Colonic mucosa (tissue), 4 donors: ENCODE results near the gene ARHGAP42. TPM values are rescaled to one million over a fixed set of nuclear protein-coding genes. Genes with fewer than 3 reads are reported as not detected.

ENCODE experiments used
- DNase-seq: peaks from one replicate; pipeline ENCODE4 v3.0.0-alpha.2; 2020
- H3K27ac ChIP-seq: fragments of 200-600 bp; one replicate; pipeline ENCODE4 v1.8.0; 2021
- H3K27me3 ChIP-seq: fragments of 200-600 bp; one replicate; pipeline ENCODE4 v1.8.0; 2021
- H3K36me3 ChIP-seq: fragments of 200-600 bp; one replicate; pipeline ENCODE4 v1.8.0; 2021
- H3K4me1 ChIP-seq: fragments of 200-600 bp; one replicate; pipeline ENCODE4 v1.8.0; 2021; ENCODE audit warnings: mild to moderate bottlenecking
- H3K4me3 ChIP-seq: fragments of 200-600 bp; one replicate; pipeline ENCODE4 v1.8.0; 2021
- H3K9ac ChIP-seq, 2 donors: one replicate each; pipeline ENCODE4 v1.7.0; 2013; ENCODE audit warnings: control low read depth in 2 of 2, low read depth in 2 of 2, low read length in 2 of 2
- H3K9me3 ChIP-seq: fragments of 200-600 bp; one replicate; pipeline ENCODE4 v1.8.0; 2021
- intact Hi-C: fragments of 100-400 bp; cut with DNase I; formaldehyde crosslinking; loops from one replicate; pipeline ENCODE4 v1.14.1; 2022
- total RNA-seq, 2 donors: library from RNA; stranded (reverse); fragmentation: NEBNext Ultra II Directional in 1 of 2; extraction: Animal tissue kit (Norgen Biotek cat#: 25700) in 1 of 2; gene quantifications; one replicate each; pipeline ENCODE4 v1.2.1, GENCODE V29; 2021
- TF ChIP-seq, protein P1 (sequence below): fragments of 200-600 bp; IDR thresholded peaks from one replicate; pipeline ENCODE4 v1.8.0; 2022; ENCODE audit warnings: antibody characterized with exemption, mild to moderate bottlenecking
- donor health status: healthy.
- donor health status: DM: no; HTN: no; CAD: no.
- donor health status: DM: no; HTN: no; CAD: no.

ARHGAP42 gene
- total RNA-seq, 2 donors from 2014 or later, result 13.4 to 15.9 TPM

DNA sequence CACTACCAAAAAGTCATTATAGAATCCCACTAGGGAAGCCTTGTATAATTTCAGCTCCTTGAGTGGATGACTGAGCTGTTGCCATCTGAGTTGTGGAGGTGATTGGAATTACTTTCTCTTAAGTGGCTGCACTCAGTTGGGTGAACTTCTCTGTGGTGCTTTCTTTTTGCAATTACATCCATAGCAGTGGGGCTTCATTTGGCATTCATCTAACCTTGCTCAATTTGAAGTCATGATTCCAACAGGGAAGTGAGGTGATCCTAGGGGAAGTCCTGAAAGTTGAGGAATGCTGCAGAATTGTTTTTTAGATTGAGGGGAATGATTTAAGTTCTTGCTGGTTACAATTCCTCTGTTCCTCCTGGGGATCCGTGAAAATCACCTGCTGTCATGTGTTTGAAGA, 39.6 kb downstream of the ARHGAP42 start:
- Histone ChIP-seq H3K27ac (no peak overlapping the region), H3K36me3 (no peaks in the 10 kb centered on the region), H3K4me3 (no peak overlapping the region), H3K27me3 (no peaks in the 10 kb centered on the region), H3K9me3 (no peaks in the 10 kb centered on the region), H3K4me1 (no peaks in the 10 kb centered on the region), H3K9ac (no peak overlapping the region)
- TF ChIP-seq, protein P1, sequence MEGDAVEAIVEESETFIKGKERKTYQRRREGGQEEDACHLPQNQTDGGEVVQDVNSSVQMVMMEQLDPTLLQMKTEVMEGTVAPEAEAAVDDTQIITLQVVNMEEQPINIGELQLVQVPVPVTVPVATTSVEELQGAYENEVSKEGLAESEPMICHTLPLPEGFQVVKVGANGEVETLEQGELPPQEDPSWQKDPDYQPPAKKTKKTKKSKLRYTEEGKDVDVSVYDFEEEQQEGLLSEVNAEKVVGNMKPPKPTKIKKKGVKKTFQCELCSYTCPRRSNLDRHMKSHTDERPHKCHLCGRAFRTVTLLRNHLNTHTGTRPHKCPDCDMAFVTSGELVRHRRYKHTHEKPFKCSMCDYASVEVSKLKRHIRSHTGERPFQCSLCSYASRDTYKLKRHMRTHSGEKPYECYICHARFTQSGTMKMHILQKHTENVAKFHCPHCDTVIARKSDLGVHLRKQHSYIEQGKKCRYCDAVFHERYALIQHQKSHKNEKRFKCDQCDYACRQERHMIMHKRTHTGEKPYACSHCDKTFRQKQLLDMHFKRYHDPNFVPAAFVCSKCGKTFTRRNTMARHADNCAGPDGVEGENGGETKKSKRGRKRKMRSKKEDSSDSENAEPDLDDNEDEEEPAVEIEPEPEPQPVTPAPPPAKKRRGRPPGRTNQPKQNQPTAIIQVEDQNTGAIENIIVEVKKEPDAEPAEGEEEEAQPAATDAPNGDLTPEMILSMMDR, result no peak
- no peak for DNase-seq
- intact Hi-C loops, result no loop called here

DNA sequence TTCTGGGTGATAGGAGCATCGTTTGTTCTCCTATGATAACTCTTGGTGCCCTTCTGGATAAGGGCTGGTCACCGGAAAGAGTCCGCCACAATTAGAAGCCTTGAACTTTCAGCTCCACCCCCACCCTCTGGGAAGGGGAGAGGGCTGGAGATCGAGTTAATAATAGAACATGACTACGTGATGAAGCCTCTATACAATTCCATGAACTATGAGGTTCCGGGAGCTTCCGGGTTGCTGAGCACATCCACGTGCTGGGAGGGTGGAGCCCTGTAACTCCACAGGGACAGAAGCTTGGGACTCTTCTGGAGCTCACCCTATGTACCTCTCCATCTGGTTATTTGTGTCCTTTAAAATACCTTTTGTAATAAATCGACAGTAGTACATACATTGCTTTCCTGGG, 40.3 kb downstream of the ARHGAP42 start:
- Histone ChIP-seq H3K27me3 (no peaks in the 10 kb centered on the region), H3K9me3 (no peaks in the 10 kb centered on the region), H3K4me3 (no peak overlapping the region), H3K27ac (no peak overlapping the region), H3K9ac (no peak overlapping the region), H3K36me3 (no peaks in the 10 kb centered on the region), H3K4me1 (no peaks in the 10 kb centered on the region)
- intact Hi-C loops, result no loop called here
- no peak for DNase-seq
- TF ChIP-seq, protein P1, result no peak

DNA sequence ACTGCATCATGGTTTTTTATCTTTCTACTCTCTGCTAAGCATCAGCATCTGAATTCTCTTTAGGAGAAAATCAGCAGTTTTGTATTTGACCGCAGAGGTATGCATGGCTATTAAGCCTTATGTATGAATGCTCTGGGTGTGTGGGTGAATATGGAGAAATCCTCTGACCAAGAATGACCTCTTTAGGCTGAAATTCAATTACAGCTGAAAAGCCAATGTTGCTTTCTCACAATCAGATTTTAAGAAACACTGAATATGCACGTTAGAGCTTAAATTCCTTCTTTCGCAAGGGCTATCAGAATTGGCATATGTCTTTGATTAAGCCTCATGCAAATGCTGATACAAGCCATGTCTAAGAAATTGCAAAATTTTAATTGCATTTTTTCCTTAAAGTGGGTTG, 43.2 kb downstream of the ARHGAP42 start:
- intact Hi-C loops, result no loop called here
- Histone ChIP-seq H3K36me3 (no peaks in the 10 kb centered on the region), H3K9me3 (no peaks in the 10 kb centered on the region), H3K9ac (no peak overlapping the region), H3K27ac (no peak overlapping the region), H3K27me3 (no peaks in the 10 kb centered on the region), H3K4me1 (no peaks in the 10 kb centered on the region), H3K4me3 (no peak overlapping the region)
- TF ChIP-seq, protein P1, result no peak
- DNase-seq, result no peak

DNA sequence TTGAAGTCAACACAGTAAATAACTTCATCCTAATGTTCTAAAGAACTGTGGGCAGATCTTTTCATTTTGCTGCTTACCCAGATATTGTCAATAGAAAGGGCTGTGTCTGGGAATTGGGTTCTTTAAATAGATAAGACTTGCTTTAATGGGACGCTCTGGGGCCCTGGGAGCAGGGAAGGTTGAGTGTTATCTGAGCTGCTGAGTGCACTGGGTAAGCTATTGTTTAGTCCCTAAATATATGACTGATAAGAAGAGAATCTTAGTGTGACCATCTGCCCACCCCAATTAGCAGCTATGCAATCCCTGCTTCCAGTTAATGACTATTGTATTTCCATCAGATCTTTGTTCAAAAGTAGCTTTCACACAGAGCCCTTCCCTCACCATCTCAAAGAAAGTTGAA, 44.4 kb downstream of the ARHGAP42 start:
- TF ChIP-seq, protein P1, result no peak
- H3K9ac ChIP-seq, result no peak overlapping the region
- no peak for DNase-seq
- H3K36me3 ChIP-seq, result no peaks in the 10 kb centered on the region
- no peak overlapping the region for H3K4me3 ChIP-seq
- intact Hi-C loops, result no loop called here
- no peak overlapping the region for H3K27ac ChIP-seq
- no peaks in the 10 kb centered on the region for H3K9me3 ChIP-seq
- H3K4me1 ChIP-seq, result no peaks in the 10 kb centered on the region
- no peaks in the 10 kb centered on the region for H3K27me3 ChIP-seq

DNA sequence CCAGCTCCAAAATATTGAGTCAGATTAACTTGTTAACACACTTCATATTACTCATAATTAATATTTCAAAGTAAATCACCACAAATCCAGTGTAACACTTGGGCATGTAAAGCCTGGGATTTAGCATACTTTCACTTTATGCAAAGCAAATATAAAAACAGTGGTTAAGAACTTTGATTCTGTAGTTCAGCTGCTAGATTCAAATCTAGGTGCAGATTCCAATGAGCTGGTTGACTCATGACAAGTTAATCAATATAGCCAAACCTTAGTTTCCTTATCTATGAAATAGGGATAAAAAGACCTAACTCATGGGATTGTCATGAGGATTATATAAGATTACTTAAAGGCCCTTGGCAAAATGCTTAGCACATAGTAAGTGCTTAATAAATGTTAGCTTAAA, 45.9 kb downstream of the ARHGAP42 start:
- TF ChIP-seq, protein P1, result no peak
- intact Hi-C loops, result no loop called here
- Histone ChIP-seq H3K4me1 (no peaks in the 10 kb centered on the region), H3K36me3 (no peaks in the 10 kb centered on the region), H3K4me3 (no peak overlapping the region), H3K27ac (no peak overlapping the region), H3K9ac (no peak overlapping the region), H3K27me3 (no peaks in the 10 kb centered on the region), H3K9me3 (no peaks in the 10 kb centered on the region)
- no peak for DNase-seq
